TTC549 (cell line): ENCODE results near the gene NRP2.

ENCODE experiments used
- FAIRE-seq: peaks from 2 replicates; lab custom pipeline; 2012; peaks lifted over from hg19 to GRCh38; lab: Jason Lieb, UNC

Gene NRP2

GRCh38 chr2:205687641-205687956, 5.3 kb downstream of the NRP2 start:
- FAIRE-seq: no peak

- FAIRE-seq: no peak
These were observed 6.3 kb downstream of the NRP2 start for GRCh38 chr2:205688417-205689200.

GRCh38 chr2:205689820-205690219, 7.5 kb downstream of the NRP2 start:
- no peak for FAIRE-seq

- FAIRE-seq: no peak
These were observed 9.8 kb downstream of the NRP2 start for GRCh38 chr2:205692104-205692503.

- no peak for FAIRE-seq
These were observed 12.0 kb downstream of the NRP2 start for GRCh38 chr2:205694256-205694655.

- no peak for FAIRE-seq
These were observed 13.2 kb downstream of the NRP2 start for GRCh38 chr2:205695460-205695991.

GRCh38 chr2:205696331-205696926, 14.1 kb downstream of the NRP2 start:
- FAIRE-seq: no peak

- FAIRE-seq: no peak
These were observed 14.7 kb downstream of the NRP2 start for GRCh38 chr2:205696927-205697441.

GRCh38 chr2:205698286-205699268, 16.3 kb downstream of the NRP2 start:
- no peak for FAIRE-seq

- FAIRE-seq: no peak
These were observed 17.4 kb downstream of the NRP2 start for GRCh38 chr2:205699515-205700289.

GRCh38 chr2:205700331-205701132, 18.2 kb downstream of the NRP2 start:
- FAIRE-seq: no peak

GRCh38 chr2:205701509-205701908, 19.2 kb downstream of the NRP2 start:
- no peak for FAIRE-seq

GRCh38 chr2:205702576-205702975, 20.3 kb downstream of the NRP2 start:
- no peak for FAIRE-seq

GRCh38 chr2:205703471-205704126, 21.3 kb downstream of the NRP2 start:
- FAIRE-seq: no peak

GRCh38 chr2:205704127-205704741, 21.9 kb downstream of the NRP2 start:
- FAIRE-seq: no peak

- no peak for FAIRE-seq
These were observed 23.4 kb downstream of the NRP2 start for GRCh38 chr2:205705511-205706349.

GRCh38 chr2:205706769-205707381, 24.6 kb downstream of the NRP2 start:
- no peak for FAIRE-seq

- no peak for FAIRE-seq
These were observed 25.9 kb downstream of the NRP2 start for GRCh38 chr2:205708231-205708631.
